Activated CD8-positive, alpha-beta memory T cell treated with anti-CD3 and anti-CD28 coated beads, Interleukin-2, amount 50 U/mL, for 4 hours (primary cell): ENCODE data around the gene PIGC.
"Not testable (repeated sequence)": the region's sequence is repeated elsewhere in the genome, so short reads cannot be mapped to it uniquely, and the experiment has no call there.

Experiments
- DNase-seq: peaks from one replicate; pipeline ENCODE4 v3.0.0-alpha.2; 2020

The PIGC gene

DNA sequence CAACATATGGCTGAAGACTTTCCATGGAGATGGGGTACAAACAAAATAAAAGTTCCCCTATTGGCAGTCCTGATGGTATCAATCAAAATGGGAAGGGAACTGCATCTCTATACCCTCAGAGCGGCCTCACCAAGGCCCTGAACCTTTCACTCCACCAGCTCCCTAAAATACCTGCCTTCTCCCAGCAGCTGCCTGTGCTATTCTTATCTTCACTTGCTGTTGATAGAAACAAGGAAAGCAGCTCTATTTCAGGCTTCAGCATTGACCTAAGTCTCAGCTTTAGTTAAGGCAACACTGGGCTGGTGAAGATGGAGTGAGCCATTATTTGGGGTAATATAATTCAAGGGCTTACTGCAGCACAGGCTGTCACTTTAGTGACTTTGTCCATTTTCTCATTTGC is 21.7 kb upstream of the PIGC start:
- no peak for DNase-seq

DNA sequence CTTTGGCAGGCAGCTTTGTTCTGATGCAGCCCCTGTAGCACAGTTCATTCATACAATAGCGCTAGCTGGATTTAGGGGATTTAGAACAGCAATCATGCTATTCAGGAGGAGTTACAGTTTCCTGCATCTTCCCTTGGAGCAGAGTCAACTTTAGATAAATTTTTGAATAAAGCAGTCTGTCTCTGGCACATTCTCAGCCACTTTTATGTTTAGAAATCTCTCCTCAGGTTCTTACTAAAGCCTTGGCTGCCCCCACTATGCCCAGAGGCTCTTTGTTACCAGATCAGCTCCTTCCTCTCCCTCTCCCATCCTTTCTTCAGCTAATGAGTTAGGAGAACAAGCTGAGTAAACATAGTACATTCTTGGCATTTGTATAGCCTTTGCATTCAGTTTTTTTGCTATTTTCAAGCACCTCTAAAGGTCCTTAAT is 17.0 kb upstream of the PIGC start:
- no peak for DNase-seq

DNA sequence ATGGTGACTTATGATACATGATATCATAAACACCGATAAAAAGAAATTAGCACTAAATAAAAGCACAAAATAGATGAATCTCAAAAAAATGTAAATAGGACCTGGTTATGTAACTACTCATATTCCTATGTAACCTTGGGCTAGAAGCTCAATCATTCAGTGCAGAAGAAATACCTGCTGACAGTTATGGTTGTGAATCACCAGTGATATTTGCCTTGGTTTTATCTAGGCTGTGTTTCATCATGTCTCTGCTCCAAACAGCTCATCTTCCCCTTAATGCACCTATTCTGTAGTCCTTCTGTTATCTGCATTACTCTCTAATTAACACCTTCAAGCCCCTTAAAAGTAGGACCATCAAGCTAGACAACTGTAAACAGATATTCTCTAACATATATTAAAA is 16.3 kb upstream of the PIGC start:
- no peak for DNase-seq

DNA sequence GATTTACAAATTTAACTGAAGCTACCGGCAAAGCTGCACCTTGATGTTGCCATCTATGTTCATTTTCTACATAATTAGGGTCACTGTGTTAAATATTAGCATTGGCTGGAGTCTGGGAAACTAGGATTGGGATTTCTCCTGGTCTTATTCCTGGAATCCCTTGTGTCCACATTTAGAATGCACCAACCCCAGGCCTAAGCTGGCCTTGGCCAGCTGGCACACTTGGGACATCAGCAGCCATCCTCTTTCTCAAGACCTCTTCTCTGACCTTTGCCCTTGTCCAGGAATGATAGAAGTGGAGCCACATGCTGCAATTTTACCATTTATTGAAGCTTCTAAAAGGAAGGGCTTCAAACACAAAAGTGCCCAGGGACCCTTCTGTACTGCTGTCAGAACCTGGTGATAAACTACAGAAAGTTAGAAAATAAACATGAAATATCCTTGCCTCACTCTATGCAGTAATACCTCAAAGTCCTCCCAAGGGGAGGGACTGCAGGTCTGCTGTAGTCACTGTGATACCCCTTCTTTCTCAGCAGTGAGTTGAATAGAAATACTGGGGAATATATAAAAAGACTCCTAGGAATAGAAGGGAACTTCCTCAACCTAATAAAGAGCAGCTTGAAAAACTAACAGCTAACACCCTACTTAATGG is 13.7 kb upstream of the PIGC start:
- no peak for DNase-seq

DNA sequence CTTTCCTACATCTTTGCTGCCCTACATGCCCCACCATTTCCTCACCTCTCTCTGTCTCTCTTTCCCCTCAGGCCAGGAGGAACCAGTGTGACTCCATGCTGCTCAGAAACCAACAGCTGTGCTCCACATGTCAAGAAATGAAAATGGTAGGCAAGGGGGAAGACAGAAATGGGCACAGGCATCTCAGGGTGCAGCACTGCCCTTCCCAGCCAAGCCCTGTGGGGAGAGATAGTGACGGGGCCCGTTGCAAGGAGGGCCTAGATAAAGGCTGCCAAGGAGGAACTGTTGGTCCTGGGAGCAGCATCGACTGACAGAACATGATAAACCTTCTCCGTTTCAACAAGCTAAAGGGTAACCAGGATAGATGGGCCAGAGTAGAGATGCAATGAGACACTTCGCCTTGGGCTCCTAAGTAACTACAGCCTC is 12.5 kb upstream of the PIGC start:
- DNase-seq, result no peak

DNA sequence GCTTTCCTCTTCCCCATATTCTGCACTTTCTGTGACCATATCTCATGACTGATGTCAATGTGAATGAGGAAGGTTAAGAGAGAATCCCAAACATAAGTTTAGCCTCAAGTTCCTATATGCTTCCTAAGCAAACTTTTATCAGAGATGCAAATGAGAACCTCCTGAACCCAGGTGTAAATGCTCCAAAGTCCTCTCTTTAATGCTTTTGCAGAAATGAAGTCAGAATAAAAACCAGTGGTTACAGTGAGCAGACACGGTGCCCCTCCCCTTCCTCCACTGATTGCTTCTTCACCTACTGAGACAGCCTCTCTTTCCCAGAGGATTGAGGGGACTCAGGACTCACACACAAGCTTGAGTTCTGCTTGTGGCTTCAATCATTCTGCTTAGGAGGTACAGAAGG is 11.6 kb upstream of the PIGC start:
- no peak for DNase-seq

DNA sequence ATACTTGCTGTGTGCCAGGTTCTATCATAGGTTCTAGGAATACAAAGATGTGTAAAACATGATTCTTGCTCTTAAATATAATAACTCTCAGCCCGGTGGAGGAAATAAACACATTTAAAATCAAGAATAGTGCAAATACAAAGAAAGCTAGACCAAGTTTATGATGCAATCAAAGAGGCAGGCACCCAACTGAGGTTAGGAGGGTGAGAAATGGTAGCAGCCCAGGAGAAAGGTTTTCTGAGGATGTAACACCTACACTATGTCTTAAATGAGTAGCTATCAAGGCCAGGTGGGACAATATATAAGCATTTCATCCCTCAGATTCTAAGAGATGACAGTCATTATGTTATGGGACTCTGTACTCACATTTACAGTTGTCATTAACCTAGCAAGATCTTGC is 9.7 kb upstream of the PIGC start:
- DNase-seq, result no peak

DNA sequence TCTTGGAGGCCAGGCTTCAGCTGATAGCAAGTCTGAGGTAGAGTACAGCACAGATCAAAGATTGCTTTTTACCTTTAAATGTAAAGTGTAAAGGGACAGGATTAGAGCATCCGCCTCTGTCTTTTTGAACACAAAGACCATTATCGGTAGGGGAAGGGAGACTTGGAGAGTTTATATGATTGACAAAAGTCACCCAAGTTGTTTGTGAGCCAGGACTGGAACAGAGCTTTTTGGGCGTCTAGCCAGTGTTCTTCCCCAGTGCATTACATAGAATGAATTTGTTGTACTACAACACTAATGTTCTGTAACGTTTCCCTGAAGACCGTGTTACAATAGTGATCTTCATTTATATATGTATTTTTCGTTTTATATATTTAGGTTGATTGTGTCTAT is 9.3 kb upstream of the PIGC start:
- no peak for DNase-seq

DNA sequence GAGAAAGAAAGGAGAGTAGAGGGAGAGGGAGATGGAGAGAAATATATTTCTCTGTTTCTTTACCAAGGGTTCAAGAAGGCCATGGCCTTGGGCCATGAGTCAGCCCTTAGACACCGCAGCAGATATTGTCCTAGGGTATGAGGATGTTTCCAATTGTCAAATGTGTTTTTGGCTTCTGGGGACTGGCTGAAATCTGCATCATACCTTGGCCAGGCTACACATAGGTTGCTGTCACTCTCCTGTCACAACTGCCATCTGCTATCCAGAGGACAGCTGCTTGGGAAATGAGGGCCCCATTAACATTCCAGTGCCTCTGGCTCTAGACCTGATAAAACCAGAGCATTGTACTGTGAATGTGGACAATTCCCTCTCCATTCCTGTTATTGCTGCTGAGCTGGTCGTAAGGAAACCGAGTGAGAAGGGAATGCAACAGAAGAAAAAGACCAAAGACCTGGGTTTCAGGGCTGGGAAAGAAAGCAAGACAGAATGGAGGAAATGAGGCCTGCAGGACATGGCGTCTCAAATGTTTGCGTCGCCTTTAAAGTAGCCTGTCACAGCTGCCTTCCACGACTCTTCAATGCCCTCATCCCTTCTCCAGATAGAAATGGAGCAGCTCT is 8.8 kb upstream of the PIGC start:
- DNase-seq, result no peak

DNA sequence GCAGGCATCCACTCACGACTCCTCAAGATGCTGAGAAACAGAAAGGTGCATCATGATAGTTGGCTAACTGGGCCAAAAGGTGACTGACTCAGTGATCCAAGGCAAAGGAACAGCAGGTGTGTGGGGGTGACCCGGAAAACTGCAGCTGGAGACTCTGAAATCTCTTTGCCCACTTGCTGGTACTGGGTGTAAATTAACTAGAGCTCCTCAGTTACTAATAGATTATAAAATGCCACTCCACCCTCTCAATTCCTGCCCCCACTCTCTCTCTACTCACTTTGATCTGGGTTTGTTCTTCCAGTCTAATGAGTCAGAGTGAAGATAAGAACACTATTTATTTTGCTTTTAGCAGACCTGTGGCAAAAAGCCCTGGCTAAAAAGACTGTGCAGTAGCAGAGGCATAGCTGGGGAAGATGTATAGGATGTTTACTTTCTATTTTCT is 7.2 kb upstream of the PIGC start:
- no peak for DNase-seq

DNA sequence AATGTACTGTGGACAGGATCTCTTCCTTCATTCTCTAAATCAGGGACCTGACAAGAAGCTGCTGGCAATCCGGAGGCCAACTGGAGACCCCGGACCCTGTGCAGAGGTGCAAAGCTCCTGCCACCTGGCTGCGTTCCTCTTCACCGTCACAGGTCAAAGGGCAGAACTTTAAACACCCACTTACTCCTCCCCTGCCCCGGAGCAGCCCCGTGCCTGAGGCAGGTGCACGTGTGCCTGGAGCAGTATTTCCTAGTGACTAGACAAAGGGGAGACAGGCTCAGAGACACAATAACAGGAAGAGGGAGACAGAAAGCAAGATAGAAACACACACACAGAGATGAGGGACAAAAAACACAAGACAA is 6.6 kb upstream of the PIGC start:
- no peak for DNase-seq

DNA sequence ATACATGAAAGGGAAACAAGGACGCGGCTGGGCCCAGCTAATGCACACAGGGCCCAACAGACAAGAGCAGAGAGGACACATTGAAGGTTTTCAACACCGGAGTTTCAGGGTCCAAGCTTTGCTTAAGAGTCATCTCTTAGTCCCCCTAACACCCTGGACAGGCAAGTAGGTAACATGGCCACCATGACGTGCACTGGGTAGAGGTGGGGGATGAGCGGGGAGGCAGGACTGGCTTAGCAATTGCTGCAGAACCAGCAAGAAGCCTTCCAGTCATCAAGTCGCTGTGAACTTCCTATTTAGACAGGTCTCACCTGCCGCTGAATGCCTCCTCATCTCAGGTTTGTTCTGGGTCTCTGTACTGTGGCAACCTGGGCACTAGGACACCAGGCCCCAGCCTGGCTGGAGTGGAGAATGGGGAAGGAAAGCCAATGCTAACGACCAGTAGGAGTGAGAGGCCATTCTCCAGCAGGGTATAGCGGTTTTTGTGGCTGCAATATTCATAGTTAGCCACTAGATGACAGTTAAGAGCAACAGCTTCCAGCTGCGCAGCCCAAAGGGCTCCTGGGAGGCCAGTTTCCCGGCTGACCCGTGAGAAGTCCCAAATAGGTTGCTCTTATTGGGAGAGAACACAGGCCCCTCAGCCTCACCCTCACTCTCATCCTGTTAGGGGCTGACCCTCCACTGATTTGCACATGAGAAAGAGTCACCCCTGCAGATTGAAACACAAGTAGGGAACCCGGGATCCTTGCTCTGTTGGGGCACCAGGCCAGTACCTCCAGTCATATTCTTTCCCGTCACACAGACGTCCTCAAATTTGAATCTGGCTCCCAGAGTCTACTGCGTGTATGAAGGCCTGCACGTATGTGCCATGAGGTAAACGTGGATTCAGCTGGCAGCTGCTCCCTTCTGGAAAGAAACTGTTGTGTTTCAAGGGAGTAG is 6.0 kb upstream of the PIGC start:
- no peak for DNase-seq

DNA sequence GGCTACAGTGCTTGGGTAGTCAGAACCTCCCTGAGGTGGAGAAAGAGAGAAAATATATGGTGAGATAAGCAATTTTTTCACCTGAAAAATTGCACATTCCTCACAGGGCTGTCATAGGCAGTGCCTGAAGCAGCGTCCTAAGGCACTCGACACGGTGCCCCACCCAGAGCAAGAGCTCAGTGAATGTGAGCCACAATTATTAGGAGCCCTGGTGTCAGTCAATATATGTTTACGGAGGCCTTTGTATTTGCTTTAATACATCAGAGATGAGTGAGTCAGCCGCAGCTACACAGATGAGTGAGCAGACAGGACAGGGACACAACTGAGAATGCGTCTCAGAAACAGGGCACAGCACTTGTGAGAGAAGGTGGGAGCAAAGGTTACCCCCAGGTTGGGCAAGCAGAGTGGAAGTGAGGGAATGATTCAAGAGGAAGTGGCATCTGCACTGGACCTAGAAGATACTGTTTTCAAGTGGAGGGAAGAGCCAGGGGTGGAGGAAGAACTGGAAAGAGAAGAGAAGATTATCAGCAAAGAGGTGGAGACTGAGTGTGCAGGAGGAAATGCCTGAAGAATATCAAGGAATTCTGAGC is 5.2 kb upstream of the PIGC start:
- no peak for DNase-seq

DNA sequence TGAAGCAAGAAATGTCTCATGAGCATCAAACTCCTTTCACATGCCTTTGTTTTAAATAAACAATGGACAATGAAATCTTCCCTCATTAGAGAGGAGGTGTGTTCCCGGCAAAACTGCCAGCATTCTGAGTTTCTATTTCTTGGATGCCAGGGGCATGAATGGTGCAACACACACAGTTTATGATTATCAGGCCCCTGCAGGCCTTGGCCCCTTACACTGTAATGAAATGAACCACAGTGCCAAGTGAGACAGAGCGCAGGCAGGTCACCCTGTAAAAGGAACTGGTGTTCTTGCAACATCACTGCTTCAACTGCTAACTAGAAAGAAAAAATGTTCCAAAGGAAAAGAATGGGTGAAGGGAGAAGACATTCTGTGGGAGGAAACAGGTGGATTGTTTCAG is 3.8 kb upstream of the PIGC start:
- no peak for DNase-seq

DNA sequence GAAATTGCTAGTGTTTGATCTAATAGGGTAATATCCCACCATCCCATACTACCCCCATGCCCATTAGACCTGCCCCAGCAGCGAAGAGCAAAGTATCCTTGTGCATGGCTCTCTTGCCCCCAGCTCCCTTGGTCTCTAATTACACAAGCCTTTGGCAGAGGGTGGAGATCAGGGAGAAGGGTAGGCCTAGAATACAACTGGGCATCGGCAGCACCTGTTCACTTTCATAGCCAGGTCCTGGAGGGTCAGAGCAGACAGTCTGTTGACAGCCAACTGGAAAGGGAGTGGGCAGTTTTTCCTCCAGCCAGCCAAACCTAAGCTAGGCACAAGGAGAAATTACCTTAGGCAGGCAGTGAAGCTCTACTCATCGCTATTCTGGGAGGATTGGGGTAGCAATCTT is 2.7 kb upstream of the PIGC start:
- DNase-seq, result no peak

DNA sequence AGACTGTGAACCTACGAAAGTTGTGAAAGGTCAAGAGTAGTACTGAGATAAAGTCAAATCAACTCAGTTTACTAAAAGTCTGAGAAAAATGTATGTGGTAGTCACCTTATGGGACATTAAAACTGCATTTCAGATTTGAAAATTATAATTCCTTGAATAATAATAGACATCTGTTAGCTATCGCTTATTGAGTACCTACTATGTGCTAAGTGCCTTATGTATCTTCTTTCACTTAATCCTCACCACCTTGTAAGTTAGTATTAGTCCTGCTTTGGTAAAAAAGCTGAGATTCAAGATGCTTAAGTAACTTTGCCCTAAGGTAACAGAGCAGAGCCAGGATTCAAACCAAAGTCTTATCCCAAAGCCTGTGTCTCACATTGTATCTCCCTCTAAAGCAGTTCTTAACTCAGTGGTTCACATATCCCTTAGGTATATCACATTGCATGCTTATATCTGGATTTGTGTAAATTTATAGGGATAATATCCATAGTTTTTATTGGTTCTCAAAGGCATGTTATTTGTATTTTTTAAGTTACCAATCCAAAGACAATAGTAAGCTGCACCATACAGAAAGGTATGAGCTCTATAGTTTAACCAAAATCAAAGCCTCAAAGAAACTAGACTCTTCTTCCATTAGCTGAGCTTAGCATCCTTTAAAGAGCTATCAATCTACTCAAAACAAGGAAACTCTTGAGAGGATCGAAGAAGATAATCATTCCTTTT is 865 bp downstream of the PIGC start:
- DNase-seq, result no peak

DNA sequence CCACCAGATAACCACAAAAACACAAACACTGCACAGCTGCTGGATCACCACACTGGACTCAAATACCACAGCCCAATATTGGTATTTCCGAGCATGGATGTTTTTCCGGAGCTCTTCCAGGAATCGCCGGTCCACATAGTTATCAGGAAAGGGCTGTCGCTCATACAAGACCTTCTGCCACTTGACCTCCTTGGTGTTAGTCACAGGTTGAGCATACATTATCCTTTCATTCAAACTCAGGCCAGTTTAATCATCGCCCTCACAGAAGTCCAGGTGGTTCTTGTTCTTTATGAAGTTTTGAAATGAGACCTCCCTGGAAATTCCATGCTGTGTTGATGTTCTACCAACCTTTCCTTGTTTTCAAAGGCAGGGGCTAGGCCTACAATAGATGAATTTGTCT is 1.5 kb downstream of the PIGC start:
- no peak for DNase-seq

DNA sequence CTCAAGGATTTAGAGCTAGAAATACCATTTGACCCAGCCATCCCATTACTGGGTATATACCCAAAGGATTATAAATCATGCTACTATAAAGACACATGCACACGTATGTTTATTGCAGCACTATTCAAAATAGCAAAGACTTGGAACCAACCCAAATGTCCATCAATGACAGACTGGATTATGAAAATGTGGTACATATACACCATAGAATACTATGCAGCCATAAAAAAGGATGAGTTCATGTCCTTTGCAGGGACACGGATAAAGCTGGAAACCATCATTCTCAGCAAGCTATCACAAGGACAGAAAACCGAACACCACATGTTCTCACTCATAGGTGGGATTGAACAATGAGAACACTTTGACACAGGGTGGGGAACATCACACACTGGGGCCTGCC is 6.7 kb downstream of the PIGC start:
- not testable (repeated sequence) for DNase-seq

DNA sequence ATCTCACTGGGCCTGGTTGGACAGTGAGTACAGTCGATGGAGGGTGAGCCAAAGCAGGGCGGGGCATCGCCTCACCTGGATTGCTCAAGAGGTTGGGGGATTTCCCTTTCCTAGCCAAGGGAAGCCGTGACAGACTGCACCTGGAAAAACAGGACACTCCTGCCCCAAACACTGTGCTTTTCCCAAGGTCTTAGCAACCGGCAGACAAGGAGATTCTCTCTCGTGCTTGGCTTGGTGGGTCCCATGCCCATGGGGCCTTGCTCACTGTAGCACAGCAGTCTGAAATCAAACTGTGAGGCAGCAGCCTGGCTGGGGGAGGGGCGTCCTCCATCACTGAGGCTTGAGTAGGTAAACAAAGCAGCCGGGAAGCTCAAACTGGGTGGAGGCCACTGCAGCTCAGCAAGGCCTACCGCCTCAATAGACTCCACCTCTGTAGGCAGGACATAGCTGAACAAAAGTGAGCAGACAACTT is 12.1 kb downstream of the PIGC start:
- no peak for DNase-seq

DNA sequence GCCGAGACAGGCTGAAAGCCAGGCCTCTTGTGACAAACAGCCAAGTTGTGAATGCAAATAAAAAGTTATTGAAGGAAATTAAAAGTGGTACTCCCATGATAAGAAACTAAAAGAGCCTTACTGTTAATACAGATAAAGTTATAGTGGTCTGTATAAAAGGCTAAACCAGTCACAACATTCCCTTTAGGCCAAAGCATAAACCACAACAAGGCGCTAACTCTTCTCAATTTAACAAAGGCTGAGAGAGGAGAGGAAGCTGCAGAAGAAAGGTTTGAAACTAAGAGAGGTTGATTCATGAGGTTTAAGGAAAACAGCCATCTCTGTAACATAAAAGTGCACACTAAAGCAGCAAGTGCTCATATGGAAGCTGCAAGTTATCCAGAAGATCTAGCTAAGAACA is 12.7 kb downstream of the PIGC start:
- DNase-seq, result no peak

DNA sequence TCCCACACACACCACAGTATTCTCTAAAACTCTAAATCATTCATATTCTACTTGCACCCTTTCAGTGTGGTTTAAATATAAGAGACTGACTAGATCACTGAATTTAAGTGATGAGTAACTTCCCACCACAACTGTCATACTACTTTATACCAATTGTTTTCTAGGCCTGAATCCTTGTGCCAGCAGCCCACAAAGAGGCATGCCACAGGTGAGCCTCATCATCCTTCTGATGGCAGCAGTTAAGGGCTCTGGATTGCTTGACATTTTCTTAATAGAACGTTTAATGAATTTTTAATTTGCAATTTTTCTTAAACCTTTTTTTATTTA is 13.8 kb downstream of the PIGC start:
- DNase-seq, result no peak

DNA sequence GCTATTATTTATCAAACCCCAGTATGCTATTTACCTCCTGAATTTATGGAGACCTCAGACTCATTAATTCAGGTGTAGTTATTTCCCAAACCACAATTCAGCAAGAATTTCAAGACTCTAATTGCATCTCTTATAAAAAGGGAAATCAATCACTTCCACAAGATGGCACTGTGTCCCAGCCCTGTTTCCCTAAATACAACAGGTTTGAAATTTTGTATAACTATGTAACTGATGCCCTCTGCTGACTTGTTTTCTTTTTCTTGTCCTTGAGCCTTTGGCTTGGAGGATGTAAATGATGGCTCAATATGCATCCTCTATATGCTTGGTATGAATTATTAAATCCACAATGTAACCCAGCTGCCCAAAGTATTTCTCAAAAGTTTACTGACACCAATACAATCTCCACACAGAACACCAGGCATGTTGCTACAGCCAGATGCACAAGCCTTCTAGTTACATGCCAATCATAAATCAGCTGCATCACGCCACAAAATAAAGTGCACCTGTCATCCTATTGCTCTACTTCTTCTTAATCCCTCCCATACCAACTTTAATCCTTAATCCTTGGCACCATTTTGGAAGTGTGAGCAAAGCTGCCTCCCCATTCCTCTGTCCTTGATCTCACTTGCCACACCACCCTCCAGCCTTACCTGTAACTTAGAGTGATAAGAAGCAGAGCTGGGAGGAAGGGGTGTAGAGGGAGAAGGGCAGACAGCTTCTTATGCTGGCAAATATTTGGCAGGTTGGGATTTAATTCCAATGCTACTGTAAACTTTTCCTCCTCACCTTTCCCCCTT is 14.3 kb downstream of the PIGC start:
- DNase-seq, result peak; percentile 32
